Right lobe of liver (tissue), 6 donors: Measurements from ENCODE around the gene MIPEP. TPM values are rescaled to one million over a fixed set of nuclear protein-coding genes. Genes with fewer than 3 reads are reported as not detected.

Experiments used
- ATAC-seq, 4 donors: fragments of 200-7000 bp; cut with Tn5 transposase; one replicate each; pipeline ENCODE4 v1.9.1; 2020; ENCODE audit warnings: mild to moderate bottlenecking in 4 of 4, moderate library complexity in 4 of 4
- DNase-seq, 3 donors: peaks; one replicate each; pipeline ENCODE4 v3.0.0-alpha.2; 2020
- H3K27ac ChIP-seq, 3 donors: fragments of 200-600 bp; one replicate each; pipeline ENCODE4 v1.8.0; 2022
- H3K27me3 ChIP-seq, 2 donors: fragments of 200-600 bp; one replicate each; pipeline ENCODE4 v1.8.0; 2022
- H3K36me3 ChIP-seq, 4 donors: fragments of 200-600 bp; sonication (generic) in 1 of 4; one replicate each; pipeline versions ENCODE4 v1.5.1 to v1.8.0; 2017 to 2022; ENCODE audit warnings: control low read depth in 1 of 4
- H3K4me1 ChIP-seq, 4 donors: fragments of 200-600 bp; sonication (generic) in 1 of 4; one replicate each; pipeline versions ENCODE4 v1.5.1 to v1.8.0; 2017 to 2022; ENCODE audit warnings: control low read depth in 1 of 4
- H3K4me3 ChIP-seq, 3 donors: fragments of 200-600 bp; one replicate each; pipeline ENCODE4 v1.8.0; 2022
- H3K9me3 ChIP-seq, 4 donors: fragments of 200-600 bp; sonication (generic) in 1 of 4; one replicate each; pipeline versions ENCODE4 v1.5.1 to v1.8.0; 2017 to 2022; ENCODE audit warnings: control low read depth in 1 of 4
- POLR2A ChIP-seq: fragments of 450-650 bp; IDR thresholded peaks from one replicate; pipeline ENCODE4 v1.6.1; 2017; ENCODE audit warnings: antibody characterized with exemption, mild to moderate bottlenecking
- WGBS: methylation state at CpG from one replicate; pipeline ENCODE4 v1.1.6; 2018; ENCODE audit warnings: low coverage, low lambda C conversion rate; ENCODE audit not compliant: insufficient coverage; ENCODE audit errors: missing lambda C conversion rate; 5-methylcytosine and 5-hydroxymethylcytosine counted together
- intact Hi-C, 2 donors: fragments of 100-400 bp; cut with DNase I; formaldehyde crosslinking; loops; one replicate each; pipeline versions ENCODE4 v1.11.2 to v1.14.1; 2022
- total RNA-seq, 6 experiments: library from RNA; depleted of rRNA in 2 of 6; stranded (reverse); fragments of >200 nt in 2 of 6; fragmentation: NEBNext Ultra II Directional in 3 of 6; extraction: Animal tissue kit (Norgen Biotek cat#: 25700) in 3 of 6; gene quantifications; one replicate each; pipeline versions ENCODE4 v1.1.0 to v1.2.4, GENCODE V29; 2016 to 2023
- TF ChIP-seq, protein P1 (sequence below), 4 donors: fragments of 200-600 bp in 3 of 4; fragments of 450-650 bp in 1 of 4; IDR thresholded peaks; one replicate each; pipeline versions ENCODE4 v1.5.1 to v1.8.0; 2016 to 2022; ENCODE audit warnings: antibody characterized with exemption in 4 of 4, mild to moderate bottlenecking in 2 of 4
- donor health status: DM: no; HTN: yes; CAD: no.
- donor health status: DM: no; HTN: no; CAD: no.
- donor health status: DM: no; HTN: no; CAD: no.
- donor health status: DM: no; HTN: yes; CAD: no.
- donor health status: DM: no; HTN: yes; CAD: no.

The MIPEP gene
- total RNA-seq, 6 experiments from 2014 or later: 8.2 to 15.2 (median 11.8) TPM

DNA sequence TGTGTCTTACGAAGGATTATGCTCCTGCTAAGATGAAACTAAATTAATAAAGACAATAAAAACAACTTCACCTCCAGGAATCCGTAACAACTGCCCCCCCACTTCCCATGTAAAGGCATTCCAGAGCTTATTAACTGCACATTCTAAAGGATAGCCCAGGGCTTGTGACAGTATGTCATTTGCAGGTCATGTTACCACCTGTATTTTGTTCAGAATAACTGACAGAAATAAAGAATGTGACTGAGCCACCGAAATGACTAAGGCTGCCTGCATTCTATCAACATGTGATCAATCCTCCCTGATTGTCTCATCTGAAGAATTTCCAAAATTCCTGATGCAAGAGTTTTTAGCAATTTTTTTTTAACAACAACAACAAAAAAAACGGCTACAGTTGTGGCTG lies 117.2 kb downstream of the MIPEP start:
- WGBS: 81% methylated on average over 4 of the region's 4 CpGs
- Histone ChIP-seq H3K4me1 (no peaks in the 10 kb centered on the region), H3K9me3 (no peaks in the 10 kb centered on the region), H3K27me3 (no peaks in the 10 kb centered on the region), H3K36me3 (no peaks in the 10 kb centered on the region), H3K4me3 (no peak overlapping the region), H3K27ac (no peak overlapping the region)
- TF ChIP-seq, protein P1, sequence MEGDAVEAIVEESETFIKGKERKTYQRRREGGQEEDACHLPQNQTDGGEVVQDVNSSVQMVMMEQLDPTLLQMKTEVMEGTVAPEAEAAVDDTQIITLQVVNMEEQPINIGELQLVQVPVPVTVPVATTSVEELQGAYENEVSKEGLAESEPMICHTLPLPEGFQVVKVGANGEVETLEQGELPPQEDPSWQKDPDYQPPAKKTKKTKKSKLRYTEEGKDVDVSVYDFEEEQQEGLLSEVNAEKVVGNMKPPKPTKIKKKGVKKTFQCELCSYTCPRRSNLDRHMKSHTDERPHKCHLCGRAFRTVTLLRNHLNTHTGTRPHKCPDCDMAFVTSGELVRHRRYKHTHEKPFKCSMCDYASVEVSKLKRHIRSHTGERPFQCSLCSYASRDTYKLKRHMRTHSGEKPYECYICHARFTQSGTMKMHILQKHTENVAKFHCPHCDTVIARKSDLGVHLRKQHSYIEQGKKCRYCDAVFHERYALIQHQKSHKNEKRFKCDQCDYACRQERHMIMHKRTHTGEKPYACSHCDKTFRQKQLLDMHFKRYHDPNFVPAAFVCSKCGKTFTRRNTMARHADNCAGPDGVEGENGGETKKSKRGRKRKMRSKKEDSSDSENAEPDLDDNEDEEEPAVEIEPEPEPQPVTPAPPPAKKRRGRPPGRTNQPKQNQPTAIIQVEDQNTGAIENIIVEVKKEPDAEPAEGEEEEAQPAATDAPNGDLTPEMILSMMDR (IDR thresholded peaks at IDR 0.05): no peak
- TF ChIP-seq POLR2A: no peak
- DNase-seq: no peak
- no peak for ATAC-seq
- intact Hi-C loops: no loop called here

DNA sequence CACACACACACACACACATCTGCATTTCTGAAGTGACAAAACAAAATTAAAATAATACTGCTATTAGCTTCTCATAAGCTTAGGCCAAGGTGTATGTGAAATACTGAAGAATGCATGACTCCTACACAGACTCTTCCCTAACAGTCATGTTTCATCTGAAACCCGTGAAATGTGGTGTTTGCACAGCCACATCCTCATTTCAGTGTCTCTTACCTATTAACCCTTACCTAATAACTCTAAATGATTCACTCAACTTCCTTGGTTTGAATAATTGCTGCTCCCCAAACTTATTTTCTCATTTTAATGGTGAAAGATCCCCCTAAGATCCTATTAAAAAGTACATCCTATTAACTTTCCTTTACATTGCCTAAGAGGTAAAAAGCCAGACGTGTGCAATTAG lies 117.6 kb downstream of the MIPEP start:
- DNase-seq (no peak), ATAC-seq (no peak)
- Histone ChIP-seq H3K4me1 (no peaks in the 10 kb centered on the region), H3K27me3 (no peaks in the 10 kb centered on the region), H3K4me3 (no peak overlapping the region), H3K9me3 (no peaks in the 10 kb centered on the region), H3K27ac (no peak overlapping the region), H3K36me3 (no peaks in the 10 kb centered on the region)
- 44% methylated on average over 2 of the region's 2 CpGs for WGBS
- TF ChIP-seq POLR2A: no peak
- TF ChIP-seq, protein P1 (IDR thresholded peaks at IDR 0.05): no peak
- intact Hi-C loops: no loop called here

GRCh38 chr13:23770973-23771372 lies 118.2 kb downstream of the MIPEP start:
- WGBS: 96% methylated on average over 4 of the region's 4 CpGs
- TF ChIP-seq, protein P1 (IDR thresholded peaks at IDR 0.05): no peak
- TF ChIP-seq POLR2A: no peak
- no peak for ATAC-seq
- no peak for DNase-seq
- no peaks in the 10 kb centered on the region for H3K36me3 ChIP-seq
- intact Hi-C loops: no loop called here
- H3K4me1 ChIP-seq: no peaks in the 10 kb centered on the region
- H3K27ac ChIP-seq: no peak overlapping the region
- H3K4me3 ChIP-seq: no peak overlapping the region
- no peaks in the 10 kb centered on the region for H3K9me3 ChIP-seq
- no peaks in the 10 kb centered on the region for H3K27me3 ChIP-seq

- Histone ChIP-seq H3K4me3 (no peak overlapping the region), H3K27me3 (no peaks in the 10 kb centered on the region), H3K36me3 (no peaks in the 10 kb centered on the region), H3K4me1 (no peaks in the 10 kb centered on the region), H3K9me3 (no peaks in the 10 kb centered on the region), H3K27ac (no peak overlapping the region)
- intact Hi-C loops: no loop called here
- no peak for TF ChIP-seq POLR2A
- TF ChIP-seq, protein P1 (IDR thresholded peaks at IDR 0.05): no peak
- ATAC-seq: no peak
- 85% methylated on average over 2 of the region's 4 CpGs for WGBS
- DNase-seq: no peak
These were observed 118.8 kb downstream of the MIPEP start for GRCh38 chr13:23770428-23770827.

- no peaks in the 10 kb centered on the region for H3K27me3 ChIP-seq
- ATAC-seq: no peak
- intact Hi-C loops: no loop called here
- no peaks in the 10 kb centered on the region for H3K4me1 ChIP-seq
- no peaks in the 10 kb centered on the region for H3K36me3 ChIP-seq
- no peak overlapping the region for H3K4me3 ChIP-seq
- DNase-seq: no peak
- no peaks in the 10 kb centered on the region for H3K9me3 ChIP-seq
- TF ChIP-seq, protein P1 (IDR thresholded peaks at IDR 0.05): no peak
- no peak overlapping the region for H3K27ac ChIP-seq
- WGBS: no CpG with 5 or more reads among the region's 3 CpGs
These were observed 119.8 kb downstream of the MIPEP start for GRCh38 chr13:23769401-23769800.
